Loucy (cell line): ENCODE data around the gene WDR45B.

Experiments
- H2AFZ ChIP-seq: fragments of 200-600 bp; sonication (generic); 2 replicates; pipeline ENCODE4 v1.6.0; 2016; ENCODE audit warnings: antibody characterized with exemption, mild to moderate bottlenecking, low read length, moderate library complexity
- H3F3A ChIP-seq: fragments of 200-600 bp; 2 replicates; pipeline ENCODE4 v1.6.0; 2016; ENCODE audit warnings: antibody characterized with exemption, low read depth, mild to moderate bottlenecking
- H3K27me3 ChIP-seq: fragments of 200-600 bp; sonication (generic); 2 replicates; pipeline ENCODE4 v1.6.1; 2014; ENCODE audit warnings: low read length, mild to moderate bottlenecking; ENCODE audit not compliant: insufficient read depth, poor library complexity, severe bottlenecking
- H3K36me3 ChIP-seq: fragments of 200-600 bp; sonication (generic); 2 replicates; pipeline ENCODE4 v1.6.1; 2016; ENCODE audit warnings: low read length; ENCODE audit not compliant: insufficient read depth
- H3K4me1 ChIP-seq: fragments of 200-600 bp; sonication (generic); 2 replicates; pipeline ENCODE4 v1.5.1; 2014; ENCODE audit warnings: low read length, mild to moderate bottlenecking; ENCODE audit not compliant: insufficient read depth, poor library complexity, severe bottlenecking
- H3K4me2 ChIP-seq: fragments of 200-600 bp; sonication (generic); 2 replicates; pipeline ENCODE4 v1.6.0; 2014; ENCODE audit warnings: antibody characterized with exemption, low read length, low read depth, mild to moderate bottlenecking; ENCODE audit not compliant: poor library complexity, severe bottlenecking
- H3K4me3 ChIP-seq: fragments of 200-600 bp; sonication (generic); 2 replicates; pipeline ENCODE4 v1.5.1; 2014; ENCODE audit warnings: low read length, mild to moderate bottlenecking, mixed read lengths; ENCODE audit not compliant: poor library complexity, severe bottlenecking
- H3K79me2 ChIP-seq: fragments of 200-600 bp; sonication (generic); 2 replicates; pipeline ENCODE4 v1.6.1; 2014; ENCODE audit warnings: low read length; ENCODE audit not compliant: insufficient read depth
- H3K9ac ChIP-seq: fragments of 200-600 bp; sonication (generic); 2 replicates; pipeline ENCODE4 v1.6.0; 2014; ENCODE audit warnings: mild to moderate bottlenecking, low read depth, low read length, moderate library complexity; ENCODE audit not compliant: poor library complexity, severe bottlenecking
- H3K9me2 ChIP-seq: fragments of 200-600 bp; sonication (generic); replicated peaks from 2 replicates; pipeline ENCODE4 v1.6.1; 2016; ENCODE audit warnings: low read depth, low read length, mixed read lengths
- H3K9me3 ChIP-seq: fragments of 200-600 bp; sonication (generic); 2 replicates; pipeline ENCODE4 v1.6.1; 2014; ENCODE audit warnings: mild to moderate bottlenecking, antibody characterized with exemption, low read length, low read depth; ENCODE audit not compliant: insufficient read depth
- H4K20me1 ChIP-seq: fragments of 200-600 bp; sonication (generic); 2 replicates; pipeline ENCODE4 v1.6.0; 2014; ENCODE audit warnings: antibody characterized with exemption, low read length, mild to moderate bottlenecking; ENCODE audit not compliant: insufficient read depth, poor library complexity, severe bottlenecking
- CTCF ChIP-seq: fragments of 200-600 bp; sonication (generic); conservative IDR thresholded peaks from 2 replicates; pipeline ENCODE4 v1.5.1; 2014; ENCODE audit warnings: mild to moderate bottlenecking, antibody characterized with exemption, low read length
- EZH2phosphoT487 ChIP-seq: fragments of 200-600 bp; IDR thresholded peaks from 2 replicates; pipeline ENCODE4 v1.6.1; 2018; ENCODE audit warnings: antibody characterized with exemption, mild to moderate bottlenecking, moderate library complexity, borderline replicate concordance

WDR45B gene

DNA sequence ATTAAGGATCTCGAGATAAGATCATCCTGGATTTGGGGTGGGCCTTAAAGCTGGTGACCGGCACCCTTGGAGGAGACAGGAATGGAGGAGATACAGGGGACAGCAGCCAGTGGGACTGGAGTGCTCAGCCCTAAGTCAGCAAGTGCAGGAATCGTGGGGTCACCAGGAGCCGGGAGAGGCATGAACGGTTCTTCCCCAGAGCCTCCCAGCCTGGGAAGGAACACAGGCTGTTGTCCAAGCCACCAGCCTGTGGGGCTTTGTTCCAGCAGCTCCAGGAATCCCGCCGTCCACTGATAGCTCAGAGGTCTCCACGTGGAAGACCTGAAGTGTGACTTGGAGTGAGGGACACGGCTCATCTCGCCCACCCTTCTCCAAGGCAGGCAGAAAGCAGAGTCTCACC, 2.5 kb upstream of the WDR45B start:
- Histone ChIP-seq H3K9me3 (no peaks in the 10 kb centered on the region), H3F3A (0 out of 2 replicates have a peak, but pooled peaks cover 3% of the 10 kb centered on the region), H3K9me2 (no peaks in the 10 kb centered on the region), H3K9ac (no peak overlapping the region), H3K36me3 (no peaks in the 10 kb centered on the region), H2AFZ (no peak overlapping the region), H3K4me1 (peaks cover 18% of the 10 kb centered on the region), H3K4me2 (no peak overlapping the region), H3K27me3 (peaks cover 6% of the 10 kb centered on the region), H3K4me3 (no peak overlapping the region), H3K79me2 (peaks cover 24% of the 10 kb centered on the region), H4K20me1 (peaks cover 25% of the 10 kb centered on the region)
- no peak for TF ChIP-seq CTCF
- no peak for TF ChIP-seq EZH2phosphoT487

- peaks cover 6% of the 10 kb centered on the region for H3K27me3 ChIP-seq
- peaks cover 28% of the 10 kb centered on the region for H3K4me1 ChIP-seq
- no peaks in the 10 kb centered on the region for H3K9me3 ChIP-seq
- 0 out of 2 replicates have a peak, but pooled peaks cover 3% of the 10 kb centered on the region for H3F3A ChIP-seq
- H3K9me2 ChIP-seq: no peaks in the 10 kb centered on the region
- H4K20me1 ChIP-seq: peaks cover 34% of the 10 kb centered on the region
- H3K4me3 ChIP-seq: no peak overlapping the region
- H3K79me2 ChIP-seq: peaks cover 35% of the 10 kb centered on the region
- H3K4me2 ChIP-seq: peak overlapping the region; percentile 63
- H3K36me3 ChIP-seq: no peaks in the 10 kb centered on the region
- no peak overlapping the region for H3K9ac ChIP-seq
- TF ChIP-seq EZH2phosphoT487 (no peak), CTCF (no peak)
- H2AFZ ChIP-seq: no peak overlapping the region
Measured at GRCh38 chr17:82649501-82650261, 1.4 kb upstream of the WDR45B start.

DNA sequence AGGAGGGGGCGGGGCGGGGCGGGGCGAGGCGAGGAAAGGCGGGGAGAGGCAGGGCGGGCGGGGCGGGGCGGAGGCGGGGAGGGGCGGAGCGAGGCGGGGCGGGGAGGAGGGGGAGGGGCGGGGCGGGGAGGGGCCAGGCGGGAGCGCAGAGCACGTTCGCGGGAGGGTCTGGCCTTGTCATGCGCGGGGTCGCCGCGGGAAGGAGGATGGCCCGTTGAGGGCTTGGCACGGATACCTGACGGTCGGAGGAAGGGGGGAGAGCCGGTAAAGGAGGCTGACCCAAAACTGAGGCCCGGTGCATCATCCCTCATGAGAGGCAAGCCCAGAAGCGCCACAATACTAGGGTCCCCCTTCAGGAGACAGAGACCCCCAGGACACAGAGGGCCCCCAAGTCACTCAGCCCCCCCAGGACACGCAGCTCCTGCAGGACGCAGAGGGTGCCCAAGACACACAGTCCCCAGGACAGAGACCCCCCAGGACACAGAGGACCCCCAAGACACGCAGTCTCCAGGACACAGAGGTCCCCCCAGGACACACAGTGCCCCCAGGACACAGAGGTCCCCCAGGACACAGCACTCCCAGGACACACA, 593 bp upstream of the WDR45B start:
- Histone ChIP-seq H3K4me3 (peak overlapping the region; percentile 64), H3K9me3 (no peaks in the 10 kb centered on the region), H4K20me1 (peaks cover 43% of the 10 kb centered on the region), H3K9me2 (no peaks in the 10 kb centered on the region), H3K27me3 (peaks cover 6% of the 10 kb centered on the region), H3K4me1 (peaks cover 32% of the 10 kb centered on the region), H2AFZ (0 out of 2 replicates have a peak overlapping the region, but pooled peaks have one; percentile 49), H3F3A (0 out of 2 replicates have a peak, but pooled peaks cover 3% of the 10 kb centered on the region), H3K4me2 (peak overlapping the region; percentile 63), H3K79me2 (peaks cover 43% of the 10 kb centered on the region), H3K9ac (peak overlapping the region; percentile 40), H3K36me3 (peaks cover 7% of the 10 kb centered on the region; the same call in 1 of the 2 replicates)
- TF ChIP-seq EZH2phosphoT487 (no peak), CTCF (no peak)
